Transverse colon (tissue), 4 donors: ENCODE measurements around the gene KRTAP5-10. TPM values are rescaled to one million over a fixed set of nuclear protein-coding genes. Genes with fewer than 3 reads are reported as not detected.
"Not testable (repeated sequence)": the region's sequence is repeated elsewhere in the genome, so short reads cannot be mapped to it uniquely, and the experiment has no call there.

ENCODE experiments used
- DNase-seq: peaks from one replicate; pipeline ENCODE4 v3.0.0-alpha.2; 2019
- H3K27ac ChIP-seq, 4 donors: fragments of 200-600 bp; sonication (generic); 2 replicates each; pipeline ENCODE4 v1.5.1; 2016 to 2018; ENCODE audit warnings: inconsistent platforms in 4 of 4
- H3K27me3 ChIP-seq: fragments of 200-600 bp; sonication (generic); 2 replicates; pipeline ENCODE4 v1.5.1; 2017; ENCODE audit warnings: inconsistent platforms
- H3K36me3 ChIP-seq, 4 donors: fragments of 200-600 bp; sonication (generic); 2 replicates each; pipeline ENCODE4 v1.5.1; 2017 to 2019; ENCODE audit warnings: inconsistent platforms in 4 of 4
- H3K4me1 ChIP-seq, 4 donors: fragments of 200-600 bp; sonication (generic); 2 replicates each; pipeline ENCODE4 v1.5.1; 2017 to 2020; ENCODE audit warnings: inconsistent platforms in 4 of 4
- H3K4me3 ChIP-seq, 4 donors: fragments of 200-600 bp; sonication (generic); 1 replicate in 1 of 4; 2 replicates in 3 of 4; pipeline versions ENCODE4 v1.5.1 to v1.6.1; 2017 to 2019; ENCODE audit warnings: inconsistent platforms in 4 of 4
- H3K9me3 ChIP-seq, 2 donors: fragments of 200-600 bp; sonication (generic); 2 replicates each; pipeline ENCODE4 v1.5.1; 2017 to 2019; ENCODE audit warnings: inconsistent platforms in 2 of 2
- WGBS, 2 donors: methylation state at CpG; one replicate each; pipeline ENCODE4 v1.1.5; 2018; ENCODE audit warnings: low coverage in 1 of 2; 5-methylcytosine and 5-hydroxymethylcytosine counted together
- in situ Hi-C, 4 donors: fragments of 200-750 bp; cut with MboI; loops; one replicate each; pipeline versions ENCODE4 v1.15.0 to v1.15.1; 2017; ENCODE audit warnings: low sequenced_read_pairs in 3 of 4, low pct_ligation_motif_present in 1 of 4, low pct_unique_long_range_greater_than_20kb in 1 of 4
- intact Hi-C: fragments of 100-400 bp; cut with DNase I; formaldehyde crosslinking; loops from one replicate; pipeline ENCODE4 v1.15.1; 2023; ENCODE audit warnings: low total_unique reads
- small RNA-seq, 4 donors: library from RNA; depleted of rRNA; stranded (forward); fragments of <200 nt; gene quantifications; one replicate each; pipeline ENCODE3, GENCODE V24; 2016
- total RNA-seq, 4 donors: library from RNA; depleted of rRNA; stranded (reverse); fragments of >200 nt; gene quantifications; one replicate each; pipeline ENCODE4 v1.1.0, GENCODE V29; 2016

KRTAP5-10 gene
- total RNA-seq, 4 donors from 2014 or later, result 1.8 TPM; not detected in 3

DNA sequence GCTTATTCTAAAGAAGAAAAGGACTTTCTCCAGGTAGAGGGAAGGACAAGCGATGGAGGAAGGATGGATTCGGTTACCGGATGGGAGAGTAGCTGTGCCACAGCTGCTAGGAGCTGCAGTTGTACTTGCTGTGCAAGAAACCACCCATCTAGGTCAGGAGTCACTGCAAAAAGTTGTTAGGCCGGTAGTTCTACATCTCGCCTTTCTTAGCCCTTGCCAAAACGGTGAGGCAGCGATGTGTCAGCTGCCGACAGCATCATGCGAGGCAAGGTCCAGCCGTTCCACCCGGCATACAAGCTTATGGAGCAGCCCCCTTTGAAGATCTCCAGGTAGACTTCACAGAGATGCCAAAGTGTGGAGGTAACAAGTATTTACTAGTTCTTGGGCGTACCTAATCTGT is 49.6 kb downstream of the KRTAP5-10 start:
- H3K27me3 ChIP-seq, H3K36me3 ChIP-seq, H3K27ac ChIP-seq, intact Hi-C loops, in situ Hi-C loops, H3K4me3 ChIP-seq, H3K9me3 ChIP-seq, H3K4me1 ChIP-seq: not testable (repeated sequence)
- peak; percentile 47 for DNase-seq
- 63% methylated on average over 11 of the region's 12 CpGs; no CpG with 5 or more reads in 1 of the 2 donors for WGBS, 2 donors

Small RNAs within 50 kb of the gene (small RNA-seq; reads per million reads assigned to genes)
- 0 reads per million in 4 donors for gene AP000867.1
- gene KRTAP5-14P, result 0 reads per million in 4 donors

Other genes with a start within 250 kb of the KRTAP5-10 start
- 10 to 100 TPM in 3 of 4 donors, 1 to 10 TPM in 1; 5.6 to 76.7 (median 31.5) TPM for gene DHCR7, start 117.2 kb upstream of the KRTAP5-10 start, total RNA-seq
- 100 to 1,000 TPM; 144 to 271 (median 195) TPM for gene NADSYN1, start 112.4 kb upstream of the KRTAP5-10 start, total RNA-seq
- gene KRTAP5-7, start 38.3 kb upstream of the KRTAP5-10 start, total RNA-seq, result 1 to 10 TPM in 2 of 4 donors, under 1 TPM in 1, not detected in 1; 0.41 to 4.5 (median 1.3) TPM
- gene KRTAP5-8, start 27.5 kb upstream of the KRTAP5-10 start, total RNA-seq, result 1 to 10 TPM in 1 of 4 donors, under 1 TPM in 2, not detected in 1; 0.41 to 3.2 (median 0.48) TPM
- under 1 TPM in 2 of 4 donors, not detected in 2; 0.41 to 0.79 TPM for gene KRTAP5-9, start 17.1 kb upstream of the KRTAP5-10 start, total RNA-seq
- not detected for gene KRTAP5-11, start 17.3 kb downstream of the KRTAP5-10 start, total RNA-seq